T1000 (cell line): ENCODE results near the gene FUOM.
"Not testable (repeated sequence)": the region's sequence is repeated elsewhere in the genome, so short reads cannot be mapped to it uniquely, and the experiment has no call there.

Source experiments
- DNase-seq: peaks from one replicate; lab custom pipeline; 2025; ENCODE audit warnings: mixed read lengths; lab: John Stamatoyannopoulos, UW

FUOM gene

GRCh38 chr10:133329491-133330202, 28.2 kb downstream of the FUOM start:
- DNase-seq = peak; percentile 85

- no peak for DNase-seq
Measured at GRCh38 chr10:133328358-133329343, 29.2 kb downstream of the FUOM start.

- DNase-seq = no peak
Measured at GRCh38 chr10:133327651-133328357, 30.0 kb downstream of the FUOM start.

GRCh38 chr10:133326745-133327650, 30.8 kb downstream of the FUOM start:
- DNase-seq = no peak

- no peak for DNase-seq
Measured at GRCh38 chr10:133326223-133326551, 31.6 kb downstream of the FUOM start.

DNA sequence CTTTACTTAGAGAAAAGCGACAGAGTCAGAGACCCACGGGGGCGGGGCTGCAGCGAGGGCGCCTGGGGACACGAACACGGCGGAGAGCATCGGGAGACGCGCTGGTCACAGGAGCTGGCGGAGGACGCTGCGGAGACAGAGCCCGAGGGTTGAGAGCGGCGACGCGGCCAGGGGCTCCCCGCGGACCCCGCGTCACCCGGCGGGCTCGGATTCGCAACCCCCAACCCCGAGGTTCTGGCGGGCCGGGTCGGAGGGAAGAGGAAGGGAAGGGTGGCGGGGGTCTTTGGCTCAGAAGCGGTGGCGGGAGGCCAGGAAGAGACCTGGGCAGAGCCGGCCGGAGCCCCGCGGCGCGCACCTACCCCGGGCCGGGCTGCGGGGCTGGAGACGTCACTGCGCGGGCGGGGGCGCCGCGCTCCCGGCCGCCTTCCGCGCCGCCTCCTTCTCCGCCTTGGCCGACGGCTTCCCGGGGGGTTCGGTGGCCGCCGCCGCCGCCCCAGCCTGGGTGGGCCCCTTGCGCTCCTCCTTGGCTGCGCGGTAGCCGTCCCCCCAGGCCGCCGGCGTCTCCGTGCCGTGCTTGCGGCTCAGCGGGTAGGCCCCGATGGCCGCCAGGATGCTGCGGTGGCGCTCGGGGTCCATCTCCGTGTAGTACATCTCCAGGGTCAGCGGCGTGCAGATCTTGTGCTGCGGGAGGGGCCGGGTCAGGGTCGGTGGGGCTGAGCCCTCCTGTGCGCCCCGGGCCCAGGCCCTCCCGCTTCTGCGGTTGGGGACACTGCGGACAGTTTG, 32.2 kb downstream of the FUOM start:
- no peak for DNase-seq

GRCh38 chr10:133324857-133325260, 33.0 kb downstream of the FUOM start:
- no peak for DNase-seq

- DNase-seq = peak; percentile 79
Measured at GRCh38 chr10:133324198-133324792, 33.5 kb downstream of the FUOM start.

- DNase-seq = not testable (repeated sequence)
Measured at GRCh38 chr10:133322064-133322709, 35.6 kb downstream of the FUOM start.

DNA sequence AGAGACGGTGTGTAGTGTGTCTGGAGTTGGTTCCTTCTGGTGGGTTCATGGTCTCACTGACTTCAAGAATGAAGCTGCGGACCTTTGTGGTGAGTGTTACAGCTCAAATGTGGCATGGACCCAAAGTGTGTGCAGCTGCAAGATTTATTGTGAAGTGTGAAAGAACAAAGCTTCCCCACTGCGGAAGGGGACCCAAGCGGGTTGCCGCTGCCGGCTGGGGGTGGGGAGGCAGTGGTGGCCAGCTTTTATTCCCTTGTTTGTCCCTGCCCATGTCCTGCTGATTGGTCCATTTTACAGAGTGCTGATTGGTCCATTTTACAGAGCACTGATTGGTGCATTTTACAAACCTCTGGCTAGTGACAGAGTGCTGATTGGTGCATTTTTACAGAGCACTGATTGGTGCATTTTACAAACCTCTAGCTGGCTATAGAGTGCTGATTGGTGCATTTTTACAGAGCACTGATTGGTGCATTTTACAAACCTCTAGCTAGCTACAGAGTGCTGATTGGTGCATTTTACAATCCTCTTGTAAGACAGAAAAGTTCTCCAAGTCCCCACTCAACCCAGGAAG, 36.9 kb downstream of the FUOM start:
- DNase-seq = not testable (repeated sequence)

- DNase-seq = peak; percentile 55
Measured at GRCh38 chr10:133318494-133319127, 39.2 kb downstream of the FUOM start.

- DNase-seq = no peak
Measured at GRCh38 chr10:133316732-133317131, 41.1 kb downstream of the FUOM start.

GRCh38 chr10:133316266-133316665, 41.6 kb downstream of the FUOM start:
- DNase-seq = no peak

DNA sequence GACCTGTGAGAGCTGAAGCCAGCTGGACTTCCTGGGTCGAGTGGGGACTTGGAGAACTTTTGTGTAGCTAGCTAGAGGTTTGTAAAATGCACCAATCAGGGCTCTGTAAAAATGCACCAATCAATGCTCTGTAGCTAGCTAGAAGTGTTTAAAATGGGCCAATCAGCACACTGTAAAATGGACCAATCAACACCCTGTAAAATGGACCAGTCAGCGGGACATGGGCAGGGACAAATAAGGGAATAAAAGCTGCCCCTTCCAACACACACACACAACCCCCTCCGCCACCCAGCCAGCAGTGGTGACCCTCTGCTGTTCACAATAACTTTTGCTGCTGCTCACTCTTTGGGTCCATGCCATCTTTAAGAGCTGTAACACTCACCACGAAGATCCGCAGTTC, 42.0 kb downstream of the FUOM start:
- DNase-seq = no peak

GRCh38 chr10:133314911-133315310, 42.9 kb downstream of the FUOM start:
- no peak for DNase-seq

GRCh38 chr10:133313192-133313591, 44.6 kb downstream of the FUOM start:
- no peak for DNase-seq

DNA sequence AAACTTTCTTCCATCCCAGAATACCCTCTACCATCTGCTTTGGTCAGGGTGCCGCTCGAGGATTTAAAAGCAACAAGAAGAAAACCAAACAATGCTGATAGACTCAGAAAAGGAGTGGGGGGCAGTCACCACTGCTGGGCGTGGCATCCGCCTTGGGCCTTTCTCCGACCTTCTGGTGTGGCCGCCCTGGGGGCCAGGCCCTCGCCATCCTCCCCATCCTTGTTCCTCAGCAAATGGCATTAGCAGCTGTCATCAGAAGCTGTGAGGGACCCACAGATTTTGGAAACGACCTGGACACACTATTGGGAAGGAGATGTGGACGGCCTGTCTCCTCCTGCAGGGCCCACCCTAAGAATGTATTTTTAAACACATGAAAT, 45.1 kb downstream of the FUOM start:
- no peak for DNase-seq

- no peak for DNase-seq
Measured at GRCh38 chr10:133312016-133312768, 45.6 kb downstream of the FUOM start.
